ENCODE measurements around the gene ELOA.
A peak's percentile ranks its signal among the peaks of the same experiment; 100 is the strongest.
"Not testable (repeated sequence)": the region's sequence is repeated elsewhere in the genome, so short reads cannot be mapped to it uniquely, and the experiment has no call there.

ELOA gene

DNA sequence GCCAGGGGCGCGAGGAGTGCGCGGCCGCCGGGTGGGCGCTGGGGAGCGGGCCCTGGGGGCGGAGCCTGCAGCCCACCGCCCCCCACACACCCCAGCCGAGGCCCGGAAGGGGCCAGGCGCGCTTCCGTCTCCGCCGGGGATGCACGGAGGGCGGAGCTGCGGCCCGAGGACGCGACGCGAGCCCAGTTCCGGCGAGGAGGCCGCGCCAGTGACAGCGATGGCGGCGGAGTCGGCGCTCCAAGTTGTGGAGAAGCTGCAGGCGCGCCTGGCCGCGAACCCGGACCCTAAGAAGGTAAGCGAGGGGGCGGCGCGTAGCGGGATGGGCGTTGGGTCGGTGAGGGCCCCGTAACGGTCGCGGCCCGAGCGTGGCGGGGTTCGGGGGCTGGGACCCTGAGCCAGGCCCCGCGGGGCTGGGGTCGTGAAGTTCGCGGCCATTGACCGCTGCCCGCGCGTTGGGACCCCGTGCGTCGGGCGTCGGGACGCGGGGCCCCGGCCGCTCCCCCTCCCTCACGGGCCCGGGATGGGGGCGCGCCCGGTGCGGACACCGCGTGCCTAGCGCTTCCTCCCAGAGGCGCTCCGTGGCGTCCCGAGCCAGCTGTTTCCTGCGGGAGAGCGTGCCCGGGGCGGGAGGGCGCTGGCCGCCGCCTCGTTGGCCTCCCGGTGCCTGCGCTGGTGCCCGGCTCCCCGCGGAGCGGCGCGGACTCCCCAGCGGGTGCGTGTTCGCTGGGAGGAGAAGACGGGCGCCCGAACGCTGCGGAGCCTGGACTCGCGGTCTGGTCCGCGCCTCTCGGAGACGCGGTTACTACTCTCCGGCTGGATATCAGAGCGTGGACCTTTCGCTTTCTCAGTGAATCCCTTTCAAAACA, at the start of gene ELOA:
Gene ELOA, plus strand, starts transcription at position 185 of the 866 bp plus-strand sequence. Its CDS starts 33 bp downstream, at position 218.
- peak; percentile 6 to 80 (median 47) for DNase-seq

GRCh38 chr1:23693599-23693998, 49.7 kb upstream of the ELOA start:
- no peak for DNase-seq

DNA sequence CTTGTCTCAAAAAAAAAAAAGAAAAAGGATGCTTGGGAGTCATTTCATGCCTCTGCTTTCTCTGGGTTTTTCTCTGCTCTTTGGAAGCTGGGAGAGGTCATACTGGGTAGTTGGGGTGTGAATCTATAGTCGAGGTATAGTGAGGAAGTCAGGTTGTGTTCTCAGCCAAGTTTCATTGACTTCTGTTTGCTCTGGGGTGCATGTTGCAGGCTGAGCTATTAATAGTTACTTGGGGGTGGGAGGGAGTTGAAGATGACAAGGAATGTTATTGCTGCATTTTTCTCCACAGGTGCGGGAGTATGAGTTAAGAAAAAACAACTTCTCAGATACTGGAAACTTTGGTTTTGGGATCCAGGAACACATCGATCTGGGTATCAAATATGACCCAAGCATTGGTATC, 48.9 kb upstream of the ELOA start:
- no peak for DNase-seq

GRCh38 chr1:23695667-23696066, 47.6 kb upstream of the ELOA start:
- no peak for DNase-seq

- DNase-seq = no peak
Observed at GRCh38 chr1:23696335-23696989, 46.8 kb upstream of the ELOA start.

- DNase-seq = no peak
Observed at GRCh38 chr1:23698466-23698865, 44.8 kb upstream of the ELOA start.

DNA sequence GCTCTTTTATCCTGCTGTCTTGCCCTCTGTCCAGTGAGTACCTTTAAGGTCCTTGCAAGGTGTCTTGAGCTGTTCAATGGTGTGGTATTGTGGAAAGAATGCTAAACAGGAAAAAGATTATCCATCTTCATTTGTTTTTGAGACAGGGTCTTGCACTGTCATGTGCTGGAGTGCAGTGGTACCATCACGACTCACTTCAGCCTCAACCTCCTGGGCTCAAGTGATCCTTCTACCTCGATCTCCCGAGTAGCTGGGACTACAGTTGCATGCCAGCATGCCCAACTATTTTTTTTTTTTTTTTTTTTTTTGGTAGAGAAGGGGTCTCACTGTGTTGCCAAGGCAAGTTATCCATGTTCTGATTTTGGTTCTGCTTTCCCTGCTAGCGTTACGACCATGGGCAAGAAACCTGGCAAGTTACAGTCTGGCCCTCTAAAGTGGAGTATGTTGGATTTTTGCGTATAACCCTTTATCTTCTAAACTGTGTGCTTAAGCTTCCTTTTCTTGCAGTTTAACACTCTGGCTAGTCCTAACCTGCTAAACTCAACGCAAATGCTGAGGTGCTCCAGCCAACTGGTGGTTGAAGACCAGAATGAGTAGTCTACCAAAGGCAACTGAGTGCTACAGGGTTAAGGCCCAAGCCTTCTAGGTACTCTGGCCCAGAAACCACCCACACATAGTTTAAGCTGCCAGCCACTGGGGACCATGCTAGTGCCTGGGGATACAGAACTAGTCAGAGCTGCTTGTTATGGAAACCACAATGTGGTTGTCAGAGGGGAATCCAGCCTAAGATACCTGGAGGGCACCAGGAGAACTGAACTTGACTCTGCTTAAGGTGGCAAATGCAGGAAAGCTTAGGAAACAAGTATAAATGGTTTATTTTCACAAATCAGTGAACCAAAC, 43.7 kb upstream of the ELOA start:
- DNase-seq = no peak

GRCh38 chr1:23701310-23701709, 42.0 kb upstream of the ELOA start:
- DNase-seq = no peak

DNA sequence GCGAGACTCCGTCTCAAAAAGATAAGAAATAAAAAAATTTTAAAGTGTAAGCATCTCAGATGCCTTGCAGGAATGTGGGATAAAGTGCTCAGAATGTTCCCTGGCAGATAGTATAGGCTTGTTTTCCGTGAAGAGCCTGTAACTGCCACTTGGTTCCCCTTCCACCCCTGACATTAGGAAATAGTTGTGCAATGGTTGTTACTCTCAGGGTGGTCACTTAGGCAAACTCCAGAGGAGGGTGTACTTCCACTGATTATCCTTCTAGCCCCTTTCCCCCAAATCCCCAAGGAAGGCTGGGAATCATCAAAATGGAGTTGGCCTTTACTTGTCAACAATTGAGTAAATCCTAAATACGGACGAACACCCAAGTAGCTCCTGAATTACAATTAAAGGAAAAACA, 41.3 kb upstream of the ELOA start:
- no peak for DNase-seq

GRCh38 chr1:23704834-23705495, 38.3 kb upstream of the ELOA start:
- no peak for DNase-seq

- DNase-seq = no peak
Observed at GRCh38 chr1:23709229-23709628, 34.0 kb upstream of the ELOA start.

- no peak for DNase-seq
Observed at GRCh38 chr1:23718482-23718881, 24.8 kb upstream of the ELOA start.

- DNase-seq = no peak
Observed at GRCh38 chr1:23719162-23719820, 24.0 kb upstream of the ELOA start.

DNA sequence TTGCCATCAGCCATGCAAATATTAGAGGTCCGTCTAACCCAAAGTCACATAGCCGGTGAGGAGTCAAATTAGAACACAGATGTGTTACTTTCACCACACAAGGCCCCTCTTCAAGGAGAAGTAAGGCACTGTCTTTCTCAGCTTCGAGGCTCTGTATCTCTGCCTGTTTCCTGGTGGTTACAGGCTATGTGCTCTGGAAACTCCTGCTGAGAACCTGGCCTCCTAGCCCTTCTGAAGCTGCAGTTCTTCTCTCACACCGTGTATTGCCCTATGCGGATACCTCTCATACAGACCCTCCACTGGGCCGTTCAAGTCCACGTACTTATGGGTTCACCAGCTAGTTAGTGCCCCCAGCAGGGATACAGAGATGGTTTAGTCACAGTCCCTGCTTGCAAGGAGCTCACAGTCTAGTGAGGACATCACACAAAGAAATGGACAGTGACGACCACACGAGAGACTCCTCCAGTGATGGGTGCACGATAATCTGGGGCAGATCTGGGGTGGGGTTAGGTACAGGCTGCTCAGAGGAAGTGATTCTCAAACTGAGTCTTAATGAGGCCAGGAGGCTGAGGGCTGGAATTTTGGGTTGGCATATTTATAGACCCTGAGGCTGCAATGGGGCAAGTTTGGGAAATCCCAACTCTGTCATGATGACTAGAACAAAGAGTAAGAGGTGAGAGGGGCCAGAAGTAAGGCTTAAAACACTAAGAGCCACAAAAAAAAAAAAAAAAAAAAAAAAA, 22.8 kb upstream of the ELOA start:
- no peak for DNase-seq

GRCh38 chr1:23722652-23723051, 20.6 kb upstream of the ELOA start:
- DNase-seq = no peak

GRCh38 chr1:23726686-23727085, 16.6 kb upstream of the ELOA start:
- no peak for DNase-seq

DNA sequence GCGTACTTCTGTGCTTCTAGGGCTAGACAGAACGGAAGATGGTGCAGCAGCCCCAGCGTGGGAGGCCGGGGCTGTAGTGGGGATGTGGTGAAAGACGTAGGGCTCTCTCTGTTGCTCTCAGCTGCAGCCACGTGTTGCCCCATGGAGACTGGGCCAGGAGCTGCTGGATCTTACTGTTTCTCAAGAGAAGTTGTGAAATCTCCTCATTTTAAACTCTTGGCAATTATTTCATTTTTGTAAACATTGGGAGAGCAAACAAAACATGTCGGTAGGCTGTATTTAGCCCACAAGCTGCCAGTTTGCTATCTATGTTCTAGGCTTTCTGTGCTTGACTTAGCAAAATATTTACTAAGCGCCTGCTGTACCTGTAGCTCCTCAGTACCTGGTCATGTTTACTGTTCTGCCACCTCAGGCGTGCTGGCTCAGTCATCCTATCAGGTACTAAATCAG, 15.9 kb upstream of the ELOA start:
- DNase-seq = peak in 6 of 14 donors; percentile 1 to 47 (median 22)

DNA sequence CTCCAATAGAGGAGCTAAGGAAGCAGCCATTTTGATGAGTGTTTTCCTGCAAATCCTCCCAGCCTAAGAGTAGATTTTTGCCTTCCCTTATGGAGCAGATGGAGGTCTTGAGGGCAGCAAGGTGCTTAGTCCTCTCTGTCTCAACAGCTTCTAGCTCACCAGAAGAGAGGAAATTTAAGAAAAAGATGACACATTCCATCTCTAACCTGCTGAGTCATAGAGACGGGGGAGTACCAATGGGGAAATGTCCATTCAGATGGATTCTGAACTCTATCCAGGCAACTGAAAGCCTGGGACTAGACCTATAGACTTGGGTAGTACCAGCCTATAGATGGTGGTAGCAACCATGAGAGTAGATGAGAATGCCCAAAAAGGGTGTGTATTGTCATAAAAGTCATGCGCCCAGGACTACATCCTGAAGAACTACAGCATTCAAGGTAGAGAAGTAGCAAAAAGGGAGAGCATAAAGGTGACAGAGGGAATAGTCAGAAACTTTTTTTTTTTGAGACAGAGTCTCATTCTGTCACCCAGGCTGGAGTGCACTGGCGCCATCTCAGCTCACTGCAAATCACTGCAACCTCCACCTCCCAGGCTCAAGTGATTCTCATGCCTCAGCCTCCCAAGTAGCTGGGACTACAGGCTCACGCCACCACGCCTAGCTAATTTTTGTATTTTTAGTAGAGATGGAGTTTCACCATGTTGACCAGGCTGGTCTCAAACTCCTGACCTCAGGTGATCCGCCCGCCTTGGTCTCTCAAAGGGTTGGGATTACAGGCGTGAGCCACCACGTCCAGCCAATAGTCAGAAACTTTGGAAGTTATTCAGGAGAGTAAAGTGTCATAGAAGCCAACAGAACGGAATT, 10.7 kb upstream of the ELOA start:
- DNase-seq = no peak

GRCh38 chr1:23733281-23733680, 10.0 kb upstream of the ELOA start:
- not testable (repeated sequence) for DNase-seq

Measured in C1 segment of cervical spinal cord (tissue), 14 donors.